C4-2B (cell line): ENCODE results near the gene TTC23.

Experiments used
- ZFX ChIP-seq: fragments of 450-650 bp; IDR thresholded peaks from 2 replicates; pipeline ENCODE4 v1.6.1; 2017
- TF ChIP-seq, protein P1 (sequence below): fragments of 450-650 bp; conservative IDR thresholded peaks from 2 replicates; pipeline ENCODE4 v1.5.1; 2017; ENCODE audit warnings: mild to moderate bottlenecking

DNA sequence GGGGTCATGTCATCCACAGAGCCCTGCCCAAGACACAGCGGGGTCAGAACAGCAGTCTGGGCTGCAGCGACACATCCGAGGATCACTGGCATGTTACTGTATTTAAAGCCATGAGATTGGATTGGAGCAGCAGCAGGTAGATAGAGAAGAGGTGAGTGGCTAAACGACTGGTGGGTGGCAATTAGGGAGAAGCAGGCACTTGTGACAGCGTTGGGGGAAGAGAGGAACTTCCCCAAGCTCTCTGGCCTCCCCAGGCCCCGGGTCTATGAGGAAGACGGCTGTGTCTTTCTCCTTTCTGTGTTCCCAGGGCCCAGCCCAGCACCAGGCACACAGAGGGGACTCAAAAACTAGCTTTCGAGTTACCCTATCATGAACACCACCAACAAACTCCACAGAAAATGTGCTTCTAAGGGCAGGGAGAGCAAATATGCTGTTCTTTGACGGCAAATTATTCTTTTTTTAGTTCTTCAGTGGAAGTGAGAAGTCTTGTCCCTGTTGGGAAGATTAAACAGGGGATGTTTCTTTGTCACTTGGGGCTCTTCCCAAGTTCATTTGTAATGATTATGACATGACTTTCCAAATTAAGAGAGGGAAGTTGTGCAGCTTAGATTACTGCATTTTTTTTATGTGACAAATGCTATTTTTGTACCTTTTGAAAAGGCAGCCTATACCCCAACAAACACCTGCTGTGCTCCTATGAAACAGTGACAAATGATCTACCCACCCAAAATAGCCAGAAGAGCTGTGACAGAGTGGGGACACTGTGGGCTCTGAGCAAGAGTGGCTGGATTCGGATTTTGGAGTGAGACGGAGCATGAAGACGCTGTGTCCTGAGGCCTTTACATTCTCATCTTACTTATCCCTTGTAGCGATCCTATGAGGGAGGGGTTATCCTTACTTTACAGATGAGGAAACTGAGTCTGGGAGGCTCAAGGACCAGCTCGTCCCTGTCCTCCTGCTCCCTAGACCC is 151.7 kb downstream of the TTC23 start:
- TF ChIP-seq, protein P1, sequence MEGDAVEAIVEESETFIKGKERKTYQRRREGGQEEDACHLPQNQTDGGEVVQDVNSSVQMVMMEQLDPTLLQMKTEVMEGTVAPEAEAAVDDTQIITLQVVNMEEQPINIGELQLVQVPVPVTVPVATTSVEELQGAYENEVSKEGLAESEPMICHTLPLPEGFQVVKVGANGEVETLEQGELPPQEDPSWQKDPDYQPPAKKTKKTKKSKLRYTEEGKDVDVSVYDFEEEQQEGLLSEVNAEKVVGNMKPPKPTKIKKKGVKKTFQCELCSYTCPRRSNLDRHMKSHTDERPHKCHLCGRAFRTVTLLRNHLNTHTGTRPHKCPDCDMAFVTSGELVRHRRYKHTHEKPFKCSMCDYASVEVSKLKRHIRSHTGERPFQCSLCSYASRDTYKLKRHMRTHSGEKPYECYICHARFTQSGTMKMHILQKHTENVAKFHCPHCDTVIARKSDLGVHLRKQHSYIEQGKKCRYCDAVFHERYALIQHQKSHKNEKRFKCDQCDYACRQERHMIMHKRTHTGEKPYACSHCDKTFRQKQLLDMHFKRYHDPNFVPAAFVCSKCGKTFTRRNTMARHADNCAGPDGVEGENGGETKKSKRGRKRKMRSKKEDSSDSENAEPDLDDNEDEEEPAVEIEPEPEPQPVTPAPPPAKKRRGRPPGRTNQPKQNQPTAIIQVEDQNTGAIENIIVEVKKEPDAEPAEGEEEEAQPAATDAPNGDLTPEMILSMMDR = no peak
- TF ChIP-seq ZFX = no peak
